ENCODE measurements around the gene CTPS2.

CTPS2 gene

GRCh38 chrX:16547644-16548043 lies 164.8 kb downstream of the CTPS2 start:
- no peak overlapping the region for H3K27ac Mint-ChIP-seq (ENCODE audit: low read depth)
- H3K4me1 Mint-ChIP-seq: no peaks in the 10 kb centered on the region
- no peaks in the 10 kb centered on the region for H3K36me3 Mint-ChIP-seq (ENCODE audit: insufficient read depth)
- no peak overlapping the region for H3K4me3 Mint-ChIP-seq
- ATAC-seq (replicated peaks; ENCODE audit: extremely low read depth, poor library complexity, severe bottlenecking): no peak
- no peak for DNase-seq (ENCODE audit: low spot score in 2 of 2)
- H3K27me3 Mint-ChIP-seq: no peaks in the 10 kb centered on the region
- H3K9me3 Mint-ChIP-seq: no peaks in the 10 kb centered on the region

DNA sequence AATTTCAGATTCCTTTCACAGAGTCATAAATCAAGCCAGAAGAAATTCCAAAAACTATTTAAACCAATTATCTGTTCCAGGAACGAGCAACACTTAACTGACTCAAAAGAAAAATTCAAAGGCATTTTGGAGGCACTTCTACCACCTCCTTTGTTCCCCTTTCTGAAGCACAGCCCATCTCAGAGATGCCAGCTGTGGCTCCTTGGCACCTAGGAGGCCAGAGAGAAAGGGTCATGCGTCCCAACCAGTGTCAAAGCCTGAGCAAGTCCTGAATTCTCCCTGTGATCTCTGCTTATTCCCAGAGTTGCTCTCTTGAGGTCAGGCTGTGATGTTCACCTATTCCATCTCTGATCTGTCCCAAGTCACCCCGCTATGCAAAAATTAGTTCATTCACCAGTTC lies 167.5 kb downstream of the CTPS2 start:
- DNase-seq (ENCODE audit: low spot score in 2 of 2): no peak
- Mint-ChIP-seq H3K27me3 (no peaks in the 10 kb centered on the region), H3K9me3 (no peaks in the 10 kb centered on the region), H3K4me3 (no peak overlapping the region), H3K36me3 (ENCODE audit: insufficient read depth) (no peaks in the 10 kb centered on the region), H3K4me1 (no peaks in the 10 kb centered on the region), H3K27ac (ENCODE audit: low read depth) (no peak overlapping the region)
- no peak for ATAC-seq (replicated peaks; ENCODE audit: extremely low read depth, poor library complexity, severe bottlenecking)
